ENCODE measurements around the gene RCSD1. TPM values are rescaled to one million over a fixed set of nuclear protein-coding genes. Genes with fewer than 3 reads are reported as not detected.

Gene RCSD1
- total RNA-seq, 1 donor from 2014 or later = 0.76 TPM

DNA sequence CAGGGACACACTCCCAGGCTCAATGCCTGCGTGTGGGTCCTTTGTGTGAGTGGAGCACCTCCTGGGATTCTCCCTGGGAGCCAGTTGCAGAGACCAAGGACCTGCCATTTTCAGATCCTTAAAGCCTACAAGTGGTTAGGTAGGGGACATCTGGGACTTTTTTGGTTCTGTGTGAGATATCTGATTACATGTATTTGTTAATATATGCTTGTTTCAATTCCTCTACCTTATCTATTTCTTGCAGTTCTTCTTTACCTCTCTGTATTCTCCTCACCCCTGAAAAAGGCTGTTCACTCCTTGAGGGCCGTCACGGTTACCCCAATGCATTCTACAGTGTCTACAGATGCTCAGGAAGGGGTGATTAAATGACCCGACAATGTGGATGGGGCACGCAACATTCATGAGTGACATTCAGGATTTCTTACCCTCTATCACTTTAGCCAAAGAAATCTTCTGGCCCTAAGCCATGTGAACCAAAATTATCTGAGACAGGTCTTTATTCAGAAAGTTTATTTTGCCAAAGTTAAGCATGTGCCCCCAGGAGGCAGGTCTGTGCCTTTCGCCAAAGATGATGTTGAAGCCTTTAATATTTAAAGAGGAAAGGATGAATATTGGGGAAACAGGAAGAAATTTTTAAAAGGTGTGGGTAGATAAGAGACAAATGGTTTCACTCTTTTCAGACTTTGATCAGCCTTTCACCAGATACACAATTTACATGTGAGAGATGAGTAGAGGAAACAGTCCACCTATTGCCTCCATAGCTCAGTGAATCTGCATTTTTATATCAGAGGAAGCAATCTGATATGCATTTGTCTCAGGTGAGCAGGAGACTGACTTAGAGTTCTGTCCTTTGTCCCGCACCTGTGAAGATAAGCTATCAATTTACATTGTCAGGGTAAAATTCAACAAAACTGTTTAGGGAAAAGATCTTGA is 47.1 kb downstream of the RCSD1 start:
- H3K4me1 Mint-ChIP-seq = peaks cover 8% of the 10 kb centered on the region
- no peak for TF ChIP-seq CTCF (IDR thresholded peaks at IDR 0.05; ENCODE audit: unreplicated experiment)
- no peak overlapping the region for H3K4me3 Mint-ChIP-seq
- H3K9me3 Mint-ChIP-seq = no peaks in the 10 kb centered on the region
- H3K27me3 Mint-ChIP-seq (ENCODE audit: low read depth) = no peaks in the 10 kb centered on the region
- no peak for DNase-seq (ENCODE audit: low spot score in 2 of 2, unreplicated experiment in 2 of 2)
- no peaks in the 10 kb centered on the region for H3K36me3 Mint-ChIP-seq
- no peak overlapping the region for H3K27ac Mint-ChIP-seq

- TF ChIP-seq CTCF (IDR thresholded peaks at IDR 0.05; ENCODE audit: unreplicated experiment) = no peak
- Mint-ChIP-seq H3K4me1 (peaks cover 14% of the 10 kb centered on the region), H3K27me3 (ENCODE audit: low read depth) (no peaks in the 10 kb centered on the region), H3K4me3 (no peak overlapping the region), H3K36me3 (no peaks in the 10 kb centered on the region), H3K9me3 (no peaks in the 10 kb centered on the region), H3K27ac (no peak overlapping the region)
- DNase-seq (ENCODE audit: low spot score in 2 of 2, unreplicated experiment in 2 of 2) = no peak
Observed at GRCh38 chr1:167678422-167678821, 48.4 kb downstream of the RCSD1 start.

DNA sequence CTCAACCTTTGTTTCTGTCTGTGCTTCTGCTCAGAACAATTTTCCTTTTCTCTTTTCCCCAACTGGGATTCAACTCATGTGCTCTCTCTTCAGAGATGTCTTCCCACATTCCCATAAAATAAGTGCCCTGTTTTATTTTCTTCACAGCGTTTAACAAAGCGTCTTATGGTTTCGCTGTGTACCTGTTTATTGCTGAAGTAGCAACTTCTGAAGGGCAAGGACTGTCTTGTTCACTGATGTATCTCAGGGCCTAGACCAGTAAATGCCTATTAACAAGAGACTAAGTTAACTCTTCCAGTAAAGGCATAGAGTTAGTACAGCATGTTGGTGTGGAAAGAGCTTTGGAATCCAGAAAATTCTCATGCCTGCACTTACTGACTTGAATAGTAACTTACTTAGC is 48.8 kb downstream of the RCSD1 start:
- Mint-ChIP-seq H3K4me1 (peaks cover 18% of the 10 kb centered on the region), H3K27ac (no peak overlapping the region), H3K27me3 (ENCODE audit: low read depth) (no peaks in the 10 kb centered on the region), H3K4me3 (no peak overlapping the region), H3K9me3 (no peaks in the 10 kb centered on the region), H3K36me3 (no peaks in the 10 kb centered on the region)
- TF ChIP-seq CTCF (IDR thresholded peaks at IDR 0.05; ENCODE audit: unreplicated experiment) = no peak
- DNase-seq (ENCODE audit: low spot score in 2 of 2, unreplicated experiment in 2 of 2) = no peak

DNA sequence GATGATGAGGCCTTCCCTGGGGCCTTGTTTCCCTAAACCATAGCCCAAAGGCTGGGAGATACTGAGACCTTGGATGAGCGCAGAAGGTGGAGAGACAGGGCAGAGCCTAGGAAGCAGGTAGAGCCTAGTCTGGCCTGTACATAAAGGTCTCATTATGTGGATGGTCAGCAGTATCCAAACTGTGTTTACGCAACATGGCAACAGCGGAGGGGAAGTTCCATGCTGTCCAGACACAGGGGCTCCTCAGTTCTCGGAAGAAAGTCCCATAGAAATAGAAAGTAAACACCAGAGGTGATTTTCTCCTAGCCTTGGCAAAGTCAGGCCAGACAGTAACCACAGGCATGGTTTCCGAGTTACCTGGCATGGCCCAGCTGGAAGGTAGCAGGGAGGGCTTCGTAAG is 49.7 kb downstream of the RCSD1 start:
- H3K4me1 Mint-ChIP-seq = peaks cover 23% of the 10 kb centered on the region
- peaks cover 3% of the 10 kb centered on the region for H3K27me3 Mint-ChIP-seq (ENCODE audit: low read depth)
- no peak for DNase-seq (ENCODE audit: low spot score in 2 of 2, unreplicated experiment in 2 of 2)
- H3K36me3 Mint-ChIP-seq = no peaks in the 10 kb centered on the region
- H3K9me3 Mint-ChIP-seq = no peaks in the 10 kb centered on the region
- TF ChIP-seq CTCF (IDR thresholded peaks at IDR 0.05; ENCODE audit: unreplicated experiment) = no peak
- H3K4me3 Mint-ChIP-seq = no peak overlapping the region
- H3K27ac Mint-ChIP-seq = no peak overlapping the region

GRCh38 chr1:167681024-167681423 is 51.0 kb downstream of the RCSD1 start:
- Mint-ChIP-seq H3K36me3 (no peaks in the 10 kb centered on the region), H3K9me3 (no peaks in the 10 kb centered on the region), H3K4me3 (no peak overlapping the region), H3K27me3 (ENCODE audit: low read depth) (peaks cover 4% of the 10 kb centered on the region), H3K27ac (no peak overlapping the region), H3K4me1 (peaks cover 23% of the 10 kb centered on the region)
- no peak for TF ChIP-seq CTCF (IDR thresholded peaks at IDR 0.05; ENCODE audit: unreplicated experiment)
- DNase-seq (ENCODE audit: low spot score in 2 of 2, unreplicated experiment in 2 of 2) = no peak
